IgD-negative memory B cell (primary cell): Measurements from ENCODE around the gene AXDND1. TPM values are rescaled to one million over a fixed set of nuclear protein-coding genes. Genes with fewer than 3 reads are reported as not detected.
"Not testable (repeated sequence)": the region's sequence is repeated elsewhere in the genome, so short reads cannot be mapped to it uniquely, and the experiment has no call there.

Experiments
- H3K27ac Mint-ChIP-seq, 3 donors: one replicate each; pipeline ENCODE4 v1.8.0; 2020 to 2022; ENCODE audit warnings: mild to moderate bottlenecking in 3 of 3, mixed read lengths in 3 of 3, moderate library complexity in 1 of 3
- H3K27me3 Mint-ChIP-seq: one replicate; pipeline ENCODE4 v1.8.0; 2021; ENCODE audit warnings: mixed read lengths
- H3K36me3 Mint-ChIP-seq: one replicate; pipeline ENCODE4 v1.8.0; 2020; ENCODE audit warnings: mild to moderate bottlenecking, mixed read lengths
- H3K4me1 Mint-ChIP-seq, 3 donors: one replicate each; pipeline ENCODE4 v1.8.0; 2020 to 2022; ENCODE audit warnings: mixed read lengths in 3 of 3, mild to moderate bottlenecking in 1 of 3
- H3K4me3 Mint-ChIP-seq, 4 donors: one replicate each; pipeline ENCODE4 v1.8.0; 2020 to 2022; ENCODE audit warnings: mild to moderate bottlenecking in 4 of 4, mixed read lengths in 4 of 4, moderate library complexity in 3 of 4
- H3K9me3 Mint-ChIP-seq, 3 donors: one replicate each; pipeline ENCODE4 v1.8.0; 2020 to 2021; ENCODE audit warnings: mixed read lengths in 3 of 3, mild to moderate bottlenecking in 1 of 3
- polyA plus RNA-seq: library from polyadenylated mRNA; unstranded; fragments of 300-500 nt; fragmentation: Illumina TruSeq; gene quantifications from one replicate; pipeline ENCODE4 v1.2.3, GENCODE V29; 2021

The AXDND1 gene
- polyA plus RNA-seq, 1 donor from 2014 or later, result not detected

GRCh38 chr1:179417760-179418159 lies 52.0 kb downstream of the AXDND1 start:
- not testable (repeated sequence) for H3K27me3 Mint-ChIP-seq, H3K4me1 Mint-ChIP-seq, H3K27ac Mint-ChIP-seq, H3K4me3 Mint-ChIP-seq, H3K36me3 Mint-ChIP-seq, H3K9me3 Mint-ChIP-seq

- not testable (repeated sequence) for H3K27me3 Mint-ChIP-seq, H3K4me3 Mint-ChIP-seq, H3K9me3 Mint-ChIP-seq, H3K4me1 Mint-ChIP-seq, H3K27ac Mint-ChIP-seq, H3K36me3 Mint-ChIP-seq
Observed at GRCh38 chr1:179418706-179419105, 52.9 kb downstream of the AXDND1 start.

- Mint-ChIP-seq H3K4me1 (no peaks in the 10 kb centered on the region), H3K27ac (no peak overlapping the region), H3K36me3 (peaks cover 5% of the 10 kb centered on the region), H3K4me3 (no peak overlapping the region), H3K9me3 (peaks cover 4 to 22% (median 11%) of the 10 kb centered on the region in 3 donors), H3K27me3 (peaks cover 4% of the 10 kb centered on the region)
Observed at GRCh38 chr1:179424610-179425009, 58.8 kb downstream of the AXDND1 start.

- H3K27ac Mint-ChIP-seq, result no peak overlapping the region
- peaks cover 5% of the 10 kb centered on the region for H3K36me3 Mint-ChIP-seq
- H3K27me3 Mint-ChIP-seq, result peaks cover 4% of the 10 kb centered on the region
- H3K9me3 Mint-ChIP-seq, result peaks cover 4 to 22% (median 7%) of the 10 kb centered on the region in 3 donors
- no peaks in the 10 kb centered on the region for H3K4me1 Mint-ChIP-seq
- H3K4me3 Mint-ChIP-seq, result no peak overlapping the region
Observed at GRCh38 chr1:179425186-179425585, 59.4 kb downstream of the AXDND1 start.

GRCh38 chr1:179437171-179437570 lies 71.4 kb downstream of the AXDND1 start:
- peak overlapping the region in 2 of 4 donors; percentile 33 to 65 for H3K4me3 Mint-ChIP-seq
- no peak overlapping the region for H3K27ac Mint-ChIP-seq
- H3K4me1 Mint-ChIP-seq, result peaks cover 0 to 6% (median 0%) of the 10 kb centered on the region in 3 donors

GRCh38 chr1:179439646-179440045 lies 73.9 kb downstream of the AXDND1 start:
- H3K9me3 Mint-ChIP-seq, H3K4me1 Mint-ChIP-seq, H3K36me3 Mint-ChIP-seq: not testable (repeated sequence)

More at GRCh38 chr1:179437171-179437570, 71.4 kb downstream of the AXDND1 start:
- H3K27me3 Mint-ChIP-seq, result peaks cover 22% of the 10 kb centered on the region
- peaks cover 0 to 6% (median 2%) of the 10 kb centered on the region in 3 donors for H3K9me3 Mint-ChIP-seq
- H3K36me3 Mint-ChIP-seq, result peaks cover 3% of the 10 kb centered on the region

GRCh38 chr1:179440301-179440700 lies 74.5 kb downstream of the AXDND1 start:
- H3K36me3 Mint-ChIP-seq, H3K4me1 Mint-ChIP-seq, H3K27me3 Mint-ChIP-seq, H3K4me3 Mint-ChIP-seq, H3K27ac Mint-ChIP-seq, H3K9me3 Mint-ChIP-seq: not testable (repeated sequence)

More at GRCh38 chr1:179439646-179440045, 73.9 kb downstream of the AXDND1 start:
- H3K4me3 Mint-ChIP-seq, H3K27ac Mint-ChIP-seq: not testable (repeated sequence)
- H3K27me3 Mint-ChIP-seq, result peaks cover 14% of the 10 kb centered on the region

GRCh38 chr1:179440971-179441370 lies 75.2 kb downstream of the AXDND1 start:
- Mint-ChIP-seq H3K27me3 (peaks cover 2% of the 10 kb centered on the region), H3K4me3 (no peak overlapping the region), H3K9me3 (peaks cover 0 to 5% (median 2%) of the 10 kb centered on the region in 3 donors), H3K4me1 (peaks cover 0 to 6% (median 0%) of the 10 kb centered on the region in 3 donors), H3K27ac (no peak overlapping the region), H3K36me3 (peaks cover 2% of the 10 kb centered on the region)

- H3K27ac Mint-ChIP-seq, result no peak overlapping the region
- H3K36me3 Mint-ChIP-seq, result peaks cover 2% of the 10 kb centered on the region
- peaks cover 0 to 2% (median 0%) of the 10 kb centered on the region in 3 donors for H3K9me3 Mint-ChIP-seq
- peaks cover 0 to 4% (median 0%) of the 10 kb centered on the region in 3 donors for H3K4me1 Mint-ChIP-seq
- H3K4me3 Mint-ChIP-seq, result no peak overlapping the region
- no peaks in the 10 kb centered on the region for H3K27me3 Mint-ChIP-seq
Observed at GRCh38 chr1:179441501-179441900, 75.7 kb downstream of the AXDND1 start.

GRCh38 chr1:179442846-179443245 lies 77.1 kb downstream of the AXDND1 start:
- H3K4me3 Mint-ChIP-seq, H3K36me3 Mint-ChIP-seq: not testable (repeated sequence)

GRCh38 chr1:179445593-179445992 lies 79.8 kb downstream of the AXDND1 start:
- H3K9me3 Mint-ChIP-seq, result no peaks in the 10 kb centered on the region
- H3K27ac Mint-ChIP-seq, result no peak overlapping the region
- peaks cover 1% of the 10 kb centered on the region for H3K36me3 Mint-ChIP-seq
- H3K27me3 Mint-ChIP-seq, result peaks cover 3% of the 10 kb centered on the region
- no peaks in the 10 kb centered on the region for H3K4me1 Mint-ChIP-seq
- no peak overlapping the region for H3K4me3 Mint-ChIP-seq

More at GRCh38 chr1:179442846-179443245, 77.1 kb downstream of the AXDND1 start:
- not testable (repeated sequence) for H3K4me1 Mint-ChIP-seq, H3K27ac Mint-ChIP-seq, H3K9me3 Mint-ChIP-seq, H3K27me3 Mint-ChIP-seq

- Mint-ChIP-seq H3K27ac (no peak overlapping the region), H3K4me3 (no peak overlapping the region), H3K4me1 (no peaks in the 10 kb centered on the region), H3K27me3 (peaks cover 3% of the 10 kb centered on the region), H3K36me3 (peaks cover 3% of the 10 kb centered on the region), H3K9me3 (peaks cover 0 to 6% (median 2%) of the 10 kb centered on the region in 3 donors)
Observed at GRCh38 chr1:179447489-179447888, 81.7 kb downstream of the AXDND1 start.

GRCh38 chr1:179448437-179449149 lies 82.8 kb downstream of the AXDND1 start:
- Mint-ChIP-seq H3K4me3 (no peak overlapping the region), H3K27me3 (peaks cover 3% of the 10 kb centered on the region), H3K9me3 (peaks cover 0 to 6% (median 2%) of the 10 kb centered on the region in 3 donors), H3K27ac (no peak overlapping the region), H3K4me1 (no peaks in the 10 kb centered on the region), H3K36me3 (peaks cover 3% of the 10 kb centered on the region)

- not testable (repeated sequence) for H3K27ac Mint-ChIP-seq
Observed at GRCh38 chr1:179459606-179460206, 93.9 kb downstream of the AXDND1 start.

GRCh38 chr1:179465661-179466060 lies 99.9 kb downstream of the AXDND1 start:
- not testable (repeated sequence) for H3K4me1 Mint-ChIP-seq, H3K27ac Mint-ChIP-seq, H3K36me3 Mint-ChIP-seq, H3K9me3 Mint-ChIP-seq, H3K4me3 Mint-ChIP-seq, H3K27me3 Mint-ChIP-seq

More at GRCh38 chr1:179459606-179460206, 93.9 kb downstream of the AXDND1 start:
- H3K4me3 Mint-ChIP-seq, result peak overlapping the region in 1 of 4 donors; percentile 35
- H3K4me1 Mint-ChIP-seq, H3K36me3 Mint-ChIP-seq, H3K27me3 Mint-ChIP-seq, H3K9me3 Mint-ChIP-seq: not testable (repeated sequence)

- Mint-ChIP-seq H3K27ac (no peak overlapping the region), H3K4me1 (no peaks in the 10 kb centered on the region), H3K27me3 (no peaks in the 10 kb centered on the region), H3K36me3 (peaks cover 4% of the 10 kb centered on the region), H3K9me3 (peaks cover 8 to 21% (median 20%) of the 10 kb centered on the region in 3 donors), H3K4me3 (no peak overlapping the region)
Observed at GRCh38 chr1:179474713-179475112, 108.9 kb downstream of the AXDND1 start.
